ENCODE results near the gene ZNF786.

- TF ChIP-seq EP300 (IDR thresholded peaks at IDR 0.05): no peak
- no peak for TF ChIP-seq POLR2A (IDR thresholded peaks at IDR 0.05)
These were observed 36.6 kb downstream of the ZNF786 start for GRCh38 chr7:149053885-149054284.
